ACHN (cell line): ENCODE results near the gene OR5T3.
"Not testable (repeated sequence)": the region's sequence is repeated elsewhere in the genome, so short reads cannot be mapped to it uniquely, and the experiment has no call there.

ENCODE experiments used
- DNase-seq: peaks from one replicate; pipeline ENCODE4 v3.0.0-alpha.2; 2015
- in situ Hi-C: cut with HindIII; loops from 2 replicates; pipeline ENCODE4 v1.10.0; 2017; ENCODE audit warnings: low sequenced_read_pairs, low pct_ligation_motif_present, low pct_unique_long_range_greater_than_20kb

The OR5T3 gene

DNA sequence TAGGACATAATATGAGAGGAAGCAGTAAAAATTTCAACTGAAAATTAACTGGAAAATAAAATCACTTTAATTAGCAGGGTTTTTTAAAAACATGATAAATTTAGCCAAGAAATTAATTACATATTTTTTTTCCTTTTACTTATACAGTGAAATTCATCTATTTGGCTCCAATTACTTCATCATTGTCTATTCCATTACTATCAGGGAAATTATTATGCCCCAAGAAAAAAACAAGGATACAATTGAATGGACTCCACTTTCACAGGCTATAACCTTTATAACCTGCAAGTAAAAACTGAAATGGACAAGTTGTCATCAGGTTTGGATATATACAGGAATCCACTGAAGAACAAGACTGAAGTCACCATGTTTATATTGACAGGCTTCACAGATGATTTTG, at the start of gene OR5T3:
Gene OR5T3 (plus strand): TSS at position 301 of the 400 bp plus-strand sequence. CDS start 0 bp downstream, at position 301.
- in situ Hi-C loops, result no loop called here
- no peak for DNase-seq

DNA sequence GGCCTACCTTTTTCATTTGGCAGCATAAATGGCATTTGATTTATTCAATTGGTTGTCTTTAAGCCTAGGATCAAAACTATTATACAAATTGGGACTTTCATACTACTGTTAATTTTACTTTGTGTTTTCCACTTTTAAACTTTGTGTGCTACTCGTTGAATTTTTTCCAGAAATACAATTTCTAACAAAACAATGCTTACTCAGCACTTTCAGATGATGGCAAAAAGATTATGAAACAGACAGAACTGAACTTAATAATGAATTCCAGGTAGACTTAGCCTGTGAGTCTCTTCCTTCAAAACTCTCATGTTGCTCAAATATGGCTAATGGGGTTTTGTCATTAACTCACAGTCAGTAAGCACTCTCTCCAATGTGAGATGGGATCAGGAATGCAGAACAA, 44.3 kb upstream of the OR5T3 start:
- in situ Hi-C loops, result no loop called here
- no peak for DNase-seq

DNA sequence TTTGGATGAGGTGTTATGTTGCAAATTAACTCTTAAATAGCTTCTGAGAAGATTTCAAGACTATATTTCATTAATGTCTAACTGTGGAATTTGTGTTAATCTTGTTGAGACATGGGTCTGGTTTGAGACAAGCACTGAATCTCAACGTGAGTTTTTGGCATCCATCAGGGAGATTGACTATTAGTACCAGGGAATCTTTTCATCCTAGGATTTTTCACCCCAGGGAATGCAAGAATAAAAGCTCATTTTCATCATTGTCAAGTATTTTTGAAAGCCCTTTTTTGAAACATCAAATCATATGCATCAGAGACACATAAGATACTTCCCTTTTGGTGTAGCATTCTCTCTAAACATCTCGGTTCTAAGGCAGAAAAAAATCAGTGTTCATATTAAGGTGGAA, 37.5 kb upstream of the OR5T3 start:
- no peak for DNase-seq
- in situ Hi-C loops, result no loop called here

DNA sequence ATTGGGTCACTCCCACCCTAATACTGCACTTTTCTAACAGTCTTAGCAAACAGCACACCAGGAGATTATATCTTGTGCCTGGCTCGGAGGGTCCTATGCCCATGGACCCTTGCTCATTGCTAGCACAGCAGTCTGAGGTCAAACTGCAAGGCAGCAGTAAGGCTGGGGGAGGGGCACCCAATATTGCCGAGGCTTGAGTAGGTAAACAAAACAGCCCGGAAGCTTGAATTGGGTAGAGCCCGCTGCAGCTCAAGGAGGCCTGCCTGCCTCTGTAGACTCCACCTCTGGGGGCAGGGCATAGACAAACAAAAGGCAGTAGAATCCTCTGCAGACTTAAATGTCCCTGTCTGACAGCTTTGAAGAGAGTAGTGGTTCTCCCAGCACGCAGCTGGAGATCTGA, 32.3 kb upstream of the OR5T3 start:
- in situ Hi-C loops, DNase-seq: not testable (repeated sequence)

DNA sequence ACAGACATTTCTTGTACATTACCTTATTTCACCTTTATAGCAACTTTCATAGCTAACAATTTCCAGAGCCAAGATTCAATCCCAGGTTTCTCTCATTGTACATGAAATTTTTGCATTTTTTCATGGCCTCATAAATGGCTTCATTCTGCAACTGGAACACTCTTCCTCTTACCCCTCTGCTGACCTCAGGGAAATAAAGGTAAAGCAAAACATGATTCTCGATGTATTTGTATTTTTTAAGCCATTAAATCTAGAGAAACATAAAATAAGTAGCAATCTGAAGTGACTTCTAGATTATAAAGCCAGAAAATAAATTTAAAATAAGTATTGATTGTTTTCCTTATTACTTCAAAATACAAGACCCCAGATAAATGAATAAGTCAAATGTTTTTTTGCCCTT, 17.9 kb upstream of the OR5T3 start, which contains the start of gene OR5T2:
Gene OR5T2 (minus strand): TSS at position 101 of the 400 bp plus-strand sequence. CDS start 1,193 bp downstream, outside the sequence.
- DNase-seq, result no peak
- in situ Hi-C loops, result no loop called here

DNA sequence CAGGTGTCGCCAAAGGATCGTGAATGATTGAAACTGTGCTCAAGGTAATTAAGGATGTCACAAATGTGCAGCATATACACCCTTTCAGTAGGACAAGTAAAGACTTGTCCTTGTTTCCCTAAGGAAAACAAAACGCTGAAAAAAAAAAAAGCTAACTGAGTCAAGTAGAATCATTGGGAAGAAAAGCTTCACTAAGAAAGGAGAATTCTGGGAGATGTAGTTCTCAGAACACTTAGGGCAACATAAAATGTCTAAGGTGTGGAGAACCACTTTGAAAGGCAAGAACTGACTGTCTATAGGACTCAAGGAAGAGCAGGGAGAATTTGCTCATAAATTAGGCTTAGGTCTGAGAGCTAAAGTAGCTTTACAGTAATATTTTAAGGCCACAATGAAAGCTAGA, 19.0 kb downstream of the OR5T3 start:
- no peak for DNase-seq
- in situ Hi-C loops, result no loop called here

DNA sequence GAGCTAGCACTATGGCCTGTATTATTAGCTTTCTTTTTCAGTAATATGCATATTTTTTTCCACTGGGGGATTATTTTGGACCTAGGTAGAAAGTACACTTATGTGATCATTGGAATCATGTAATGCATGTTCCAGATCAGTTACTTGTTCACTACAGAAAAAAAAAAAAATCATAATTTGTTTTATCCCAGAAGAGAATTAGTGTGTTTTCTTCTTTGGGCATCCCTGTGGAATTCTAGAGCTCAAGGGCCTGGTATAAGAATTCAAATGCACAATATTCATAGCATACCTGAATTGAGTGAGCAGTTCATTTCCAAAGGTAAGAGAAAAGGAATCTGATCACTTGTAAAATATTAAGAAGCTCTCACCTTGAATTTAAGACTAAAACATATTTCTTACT, 21.8 kb downstream of the OR5T3 start, which contains the start of gene OR5T1:
Gene OR5T1 (plus strand): TSS at position 301 of the 400 bp plus-strand sequence. CDS start 1,485 bp downstream, outside the sequence.
- in situ Hi-C loops, result no loop called here
- no peak for DNase-seq

DNA sequence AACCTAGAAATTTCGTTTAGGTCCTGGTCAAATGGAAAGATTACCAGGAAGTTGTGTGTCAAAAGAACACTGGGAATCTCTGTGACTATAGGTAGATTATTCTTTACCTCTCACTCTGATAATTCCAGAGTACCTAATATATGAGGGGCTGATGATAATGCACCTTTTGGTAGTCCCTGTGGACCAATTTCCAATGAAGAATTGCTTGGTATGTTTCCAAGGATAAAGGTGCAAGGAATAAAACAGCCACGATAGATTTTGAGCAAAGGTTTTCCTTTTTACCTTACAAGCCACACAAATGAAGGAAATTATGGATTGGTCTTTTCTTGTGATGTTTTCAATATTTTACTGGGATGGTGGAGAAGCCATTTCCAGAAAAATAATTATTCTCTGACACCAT, 40.1 kb downstream of the OR5T3 start, which contains the start of gene OR8H1:
Gene OR8H1 (minus strand): TSS at position 101 of the 400 bp plus-strand sequence. CDS start 1,192 bp downstream, outside the sequence.
- in situ Hi-C loops, result no loop called here
- no peak for DNase-seq

DNA sequence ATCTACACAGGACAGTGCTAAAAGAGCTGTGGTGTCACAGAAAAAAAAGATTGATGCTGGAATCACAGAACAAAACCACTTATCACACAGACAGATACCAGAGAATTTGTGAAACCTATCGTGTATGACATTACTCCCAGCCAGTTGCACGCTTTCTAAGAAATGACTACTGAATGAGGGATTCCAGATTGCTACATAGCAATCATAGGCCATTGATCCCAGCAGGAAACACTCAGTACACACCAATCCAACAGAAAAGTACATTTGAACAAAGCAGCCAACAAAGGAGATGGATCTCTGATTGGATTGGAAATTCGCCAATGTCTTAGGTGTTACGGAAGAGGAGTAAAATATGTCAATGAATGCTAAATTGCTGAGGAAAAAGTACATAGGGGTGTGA, 44.8 kb downstream of the OR5T3 start:
- DNase-seq, result no peak
- in situ Hi-C loops, result no loop called here
